Activated CD4-positive, alpha-beta T cell treated with anti-CD3 and anti-CD28 coated beads for 4 hours (primary cell): ENCODE measurements around the gene NR2F2.

ENCODE experiments used
- DNase-seq, 2 donors: peaks; one replicate each; pipeline ENCODE4 v3.0.0-alpha.2; 2020

NR2F2 gene

DNA sequence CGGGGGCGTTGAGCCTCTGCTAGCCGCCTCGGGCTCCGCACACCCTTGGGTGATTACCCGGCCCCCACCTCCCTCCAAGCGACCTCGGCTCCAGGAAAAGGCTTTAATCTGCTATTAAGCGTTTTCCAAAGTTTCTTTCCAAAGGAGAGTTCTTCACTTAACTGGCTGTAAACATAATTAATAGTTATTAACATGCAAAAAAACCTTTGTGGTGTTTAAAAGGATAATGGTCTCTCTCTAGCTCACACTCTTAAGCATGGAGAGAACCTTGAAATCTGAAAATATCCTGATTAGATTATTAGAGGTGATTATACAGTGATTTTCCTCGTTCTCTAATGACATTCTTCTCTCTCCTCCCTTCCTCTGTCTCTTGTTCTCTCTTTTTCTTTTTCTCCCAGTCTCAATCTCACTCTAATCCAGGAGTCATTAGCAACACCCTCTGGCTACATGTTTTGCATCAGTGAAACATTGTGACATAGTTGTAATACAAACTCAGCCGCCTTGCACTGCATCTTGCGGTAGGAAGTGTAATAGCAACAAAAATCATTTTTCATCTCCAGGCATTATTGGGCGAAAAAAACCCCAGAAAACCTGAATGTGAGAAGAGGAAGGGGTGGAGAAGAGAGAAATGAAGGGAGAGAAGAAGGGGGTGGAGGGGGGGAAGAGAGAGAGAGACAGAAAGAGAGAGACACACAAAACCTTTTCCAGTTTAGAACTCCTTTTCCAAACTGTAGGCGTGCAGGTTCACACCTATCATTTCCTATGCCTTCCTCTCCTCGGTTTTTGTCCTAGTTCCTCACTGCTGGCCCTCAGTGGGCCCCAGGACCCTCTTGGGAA is 24.4 kb downstream of the NR2F2 start:
- no peak for DNase-seq

GRCh38 chr15:96355568-96356187 is 25.2 kb downstream of the NR2F2 start:
- DNase-seq, result no peak

GRCh38 chr15:96356494-96357455 is 26.3 kb downstream of the NR2F2 start:
- DNase-seq, result peak; percentile 24 to 49

DNA sequence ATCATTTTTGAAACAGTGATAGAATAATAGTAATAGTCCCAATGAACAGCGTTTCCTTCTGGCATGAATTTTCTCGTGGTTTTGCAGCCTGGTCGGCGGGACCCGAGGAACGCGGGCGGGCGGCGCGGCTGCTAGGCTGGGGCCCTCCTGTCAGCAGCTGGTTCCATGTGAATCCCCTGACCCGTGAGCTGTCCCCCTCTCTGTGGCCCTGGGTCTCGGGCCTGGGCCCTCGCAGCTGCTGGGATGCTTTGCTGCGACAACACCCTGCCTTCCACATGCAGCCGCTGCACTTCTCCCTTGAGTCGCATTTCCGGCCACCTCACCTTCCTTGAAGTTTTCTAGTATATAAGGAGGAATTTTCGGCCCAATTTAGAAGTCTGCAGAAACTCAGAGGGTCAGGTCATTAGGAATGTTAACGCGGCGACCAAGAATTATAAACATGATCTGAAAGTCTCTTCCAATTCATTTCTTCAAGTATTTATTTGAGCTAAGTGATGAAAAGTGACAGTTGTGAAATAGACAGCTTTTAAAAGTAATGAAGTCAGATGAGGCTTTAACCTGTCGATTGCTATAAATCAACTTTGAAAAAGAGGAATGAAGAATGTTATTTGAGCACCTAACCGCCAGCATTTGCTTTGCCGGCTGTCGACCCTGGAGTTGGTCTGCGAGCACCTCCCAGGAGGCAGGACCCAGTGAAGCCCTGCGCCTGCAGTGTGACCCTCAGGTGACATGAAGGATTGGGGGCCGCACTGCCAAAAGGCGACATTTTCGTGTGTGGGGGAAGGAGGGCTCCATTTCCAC is 27.7 kb downstream of the NR2F2 start:
- no peak for DNase-seq

GRCh38 chr15:96358821-96359615 is 28.5 kb downstream of the NR2F2 start:
- no peak for DNase-seq

DNA sequence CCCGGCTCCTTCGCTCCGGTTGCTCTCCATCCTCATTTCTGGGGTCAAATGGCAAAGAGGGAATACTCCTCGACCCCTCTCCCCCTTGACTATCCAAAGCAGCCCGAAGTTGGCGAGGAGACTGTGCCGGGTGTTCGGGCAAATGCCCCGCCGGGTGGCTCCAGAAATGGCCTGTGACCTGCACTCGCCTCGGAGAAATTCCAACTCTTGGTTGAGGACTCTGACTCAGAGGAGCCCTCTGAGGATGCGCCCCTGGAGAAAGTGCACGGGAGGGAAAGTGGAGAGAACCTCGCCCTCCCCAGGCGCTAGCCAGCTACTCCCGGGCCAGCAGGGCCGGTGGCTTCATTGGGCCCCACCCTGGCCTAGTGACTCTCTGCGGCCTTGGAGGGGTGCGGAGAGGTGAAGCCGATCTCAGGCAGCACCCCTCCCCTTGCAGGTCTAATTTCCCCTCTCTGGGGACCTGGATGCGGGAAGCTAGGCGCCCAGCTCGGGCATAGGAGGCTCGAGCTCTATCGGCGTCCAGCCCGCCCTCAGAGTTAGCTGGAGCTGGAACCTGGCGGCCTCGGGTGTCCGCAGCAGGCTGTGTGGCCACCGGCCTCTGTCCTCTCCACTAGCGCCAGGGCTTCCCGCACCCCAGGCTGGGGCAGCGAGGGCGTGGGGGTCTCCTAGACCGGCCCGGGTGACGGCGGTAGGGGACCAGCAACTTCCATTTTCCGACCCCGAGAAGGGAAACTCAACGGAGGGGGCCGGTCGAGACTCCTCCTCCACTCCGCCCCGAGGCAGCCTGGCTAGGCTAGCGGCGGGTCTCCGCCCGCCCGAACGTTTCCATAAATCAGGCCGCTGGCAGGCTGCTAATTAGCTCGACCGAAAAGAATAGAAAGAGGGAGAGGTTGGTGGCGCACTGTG is 29.4 kb downstream of the NR2F2 start:
- no peak for DNase-seq

- no peak for DNase-seq
Observed at GRCh38 chr15:96360581-96361308, 30.2 kb downstream of the NR2F2 start.

GRCh38 chr15:96361309-96362010 is 31.0 kb downstream of the NR2F2 start:
- no peak for DNase-seq

GRCh38 chr15:96362011-96362754 is 31.7 kb downstream of the NR2F2 start:
- no peak for DNase-seq

DNA sequence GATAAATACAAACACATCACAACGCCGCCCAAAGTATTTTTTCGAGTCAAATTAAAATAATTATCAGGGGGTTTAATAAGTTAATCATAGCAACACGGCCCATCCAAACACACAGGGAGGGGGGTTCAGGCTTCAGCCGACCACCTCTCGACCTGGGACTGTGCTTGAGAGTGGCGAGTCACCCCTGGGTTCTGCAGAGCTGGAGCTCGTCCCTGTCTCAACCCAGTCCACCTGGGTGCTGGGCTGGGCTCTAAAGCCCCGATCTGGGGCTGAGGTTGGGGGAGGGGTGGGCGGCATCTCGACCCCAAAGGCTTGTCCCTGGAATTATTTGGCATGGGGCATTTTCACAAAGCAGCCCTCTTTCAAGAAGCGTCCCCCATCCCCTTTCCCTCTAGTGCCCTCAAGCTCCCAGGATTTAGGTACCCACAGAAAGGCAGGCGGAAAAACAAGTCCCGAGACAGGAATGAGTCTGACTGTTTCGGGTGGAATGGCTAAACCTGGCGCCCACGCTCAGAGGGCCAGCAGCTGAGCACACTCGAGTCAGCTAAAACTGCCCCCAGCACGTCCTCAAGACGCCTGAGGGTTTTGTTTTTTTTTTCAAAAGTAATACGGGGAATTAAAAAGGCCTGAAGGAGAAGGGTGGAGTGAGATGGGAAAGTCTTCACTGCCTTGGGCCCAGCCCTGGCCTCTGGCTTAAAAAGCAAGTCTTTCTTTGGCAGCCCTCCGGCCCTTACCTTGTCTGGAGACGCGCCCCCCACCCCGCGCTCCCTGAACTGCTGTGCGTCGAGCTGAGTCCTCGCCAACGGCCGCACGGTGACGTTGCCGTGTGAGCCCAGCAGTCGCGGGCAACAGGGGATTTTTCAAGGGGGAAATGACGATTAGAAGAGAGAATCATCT is 32.5 kb downstream of the NR2F2 start:
- no peak for DNase-seq

DNA sequence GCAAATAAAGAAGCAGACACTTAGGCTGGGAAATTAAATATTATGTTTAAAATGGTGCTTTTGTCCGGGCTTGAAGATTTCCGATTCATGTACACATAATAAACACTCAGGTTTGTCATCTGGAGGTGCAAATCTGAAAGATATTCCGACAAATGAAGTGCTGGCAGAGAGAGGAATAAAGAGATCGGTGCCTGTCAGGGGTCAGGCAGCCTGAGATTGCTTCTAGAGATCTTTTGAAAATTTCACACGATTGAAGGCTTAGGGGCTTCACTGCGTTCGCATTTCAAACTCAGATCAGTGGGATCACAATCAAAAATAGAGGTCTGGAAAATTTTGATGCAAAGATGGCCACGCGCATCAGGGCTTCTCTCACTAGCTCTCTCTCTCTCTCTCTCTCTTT is 33.2 kb downstream of the NR2F2 start:
- DNase-seq, result no peak

- no peak for DNase-seq
Observed at GRCh38 chr15:96365781-96366525, 35.5 kb downstream of the NR2F2 start.

- no peak for DNase-seq
Observed at GRCh38 chr15:96366526-96366877, 36.0 kb downstream of the NR2F2 start.

- DNase-seq, result no peak
Observed at GRCh38 chr15:96367311-96368200, 37.1 kb downstream of the NR2F2 start.

DNA sequence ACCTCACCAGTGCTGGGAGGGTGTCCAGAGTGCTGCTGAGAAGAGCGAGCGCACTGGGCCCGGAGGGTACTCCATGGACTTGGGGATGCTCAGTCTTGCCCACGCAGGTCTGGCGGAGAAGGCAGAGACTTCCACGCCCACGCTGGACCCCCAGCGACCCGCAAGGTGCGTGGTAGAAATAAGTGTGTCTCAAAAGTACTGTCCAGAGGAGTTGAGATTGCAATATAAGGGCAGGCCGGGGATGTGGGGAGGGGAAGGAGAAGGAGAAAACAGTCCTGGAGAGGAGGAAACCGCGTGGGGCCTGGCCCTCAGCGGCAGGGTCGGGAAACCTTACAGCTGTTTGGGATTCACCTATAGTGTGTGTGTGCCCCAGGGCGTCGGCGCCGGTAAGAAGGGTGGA is 38.9 kb downstream of the NR2F2 start:
- no peak for DNase-seq
